Measurements from ENCODE around the gene TCP11.

The TCP11 gene

GRCh38 chr6:35090734-35091133 lies 50.4 kb downstream of the TCP11 start:
- no peak for DNase-seq

- no peak for DNase-seq
Observed at GRCh38 chr6:35089935-35090505, 51.1 kb downstream of the TCP11 start.

- no peak for DNase-seq
Observed at GRCh38 chr6:35089216-35089934, 51.8 kb downstream of the TCP11 start.

- DNase-seq: no peak
Observed at GRCh38 chr6:35088281-35089215, 52.6 kb downstream of the TCP11 start.

- DNase-seq: no peak
Observed at GRCh38 chr6:35087361-35088280, 53.5 kb downstream of the TCP11 start.

- no peak for DNase-seq
Observed at GRCh38 chr6:35086636-35087360, 54.3 kb downstream of the TCP11 start.

- DNase-seq: no peak
Observed at GRCh38 chr6:35086282-35086632, 54.9 kb downstream of the TCP11 start.

GRCh38 chr6:35085359-35086281 lies 55.5 kb downstream of the TCP11 start:
- no peak for DNase-seq

- DNase-seq: no peak
Observed at GRCh38 chr6:35084511-35085203, 56.5 kb downstream of the TCP11 start.

- DNase-seq: no peak
Observed at GRCh38 chr6:35084041-35084491, 57.1 kb downstream of the TCP11 start.

GRCh38 chr6:35083507-35083906 lies 57.6 kb downstream of the TCP11 start:
- no peak for DNase-seq

- no peak for DNase-seq
Observed at GRCh38 chr6:35082733-35083403, 58.3 kb downstream of the TCP11 start.

- DNase-seq: no peak
Observed at GRCh38 chr6:35082046-35082732, 59.0 kb downstream of the TCP11 start.

GRCh38 chr6:35081426-35081851 lies 59.7 kb downstream of the TCP11 start:
- DNase-seq: no peak

- no peak for DNase-seq
Observed at GRCh38 chr6:35080821-35081425, 60.2 kb downstream of the TCP11 start.

- no peak for DNase-seq
Observed at GRCh38 chr6:35080016-35080680, 61.0 kb downstream of the TCP11 start.

- DNase-seq: no peak
Observed at GRCh38 chr6:35079311-35080000, 61.7 kb downstream of the TCP11 start.
